Loucy (cell line): ENCODE results near the gene UGT1A1.
"Not testable (repeated sequence)": the region's sequence is repeated elsewhere in the genome, so short reads cannot be mapped to it uniquely, and the experiment has no call there.

Experiments
- H2AFZ ChIP-seq: fragments of 200-600 bp; sonication (generic); 2 replicates; pipeline ENCODE4 v1.6.0; 2016; ENCODE audit warnings: antibody characterized with exemption, mild to moderate bottlenecking, low read length, moderate library complexity
- H3F3A ChIP-seq: fragments of 200-600 bp; 2 replicates; pipeline ENCODE4 v1.6.0; 2016; ENCODE audit warnings: antibody characterized with exemption, low read depth, mild to moderate bottlenecking
- H3K27me3 ChIP-seq: fragments of 200-600 bp; sonication (generic); 2 replicates; pipeline ENCODE4 v1.6.1; 2014; ENCODE audit warnings: low read length, mild to moderate bottlenecking; ENCODE audit not compliant: insufficient read depth, poor library complexity, severe bottlenecking
- H3K36me3 ChIP-seq: fragments of 200-600 bp; sonication (generic); 2 replicates; pipeline ENCODE4 v1.6.1; 2016; ENCODE audit warnings: low read length; ENCODE audit not compliant: insufficient read depth
- H3K4me1 ChIP-seq: fragments of 200-600 bp; sonication (generic); 2 replicates; pipeline ENCODE4 v1.5.1; 2014; ENCODE audit warnings: low read length, mild to moderate bottlenecking; ENCODE audit not compliant: insufficient read depth, poor library complexity, severe bottlenecking
- H3K4me2 ChIP-seq: fragments of 200-600 bp; sonication (generic); 2 replicates; pipeline ENCODE4 v1.6.0; 2014; ENCODE audit warnings: antibody characterized with exemption, low read length, low read depth, mild to moderate bottlenecking; ENCODE audit not compliant: poor library complexity, severe bottlenecking
- H3K4me3 ChIP-seq: fragments of 200-600 bp; sonication (generic); 2 replicates; pipeline ENCODE4 v1.5.1; 2014; ENCODE audit warnings: low read length, mild to moderate bottlenecking, mixed read lengths; ENCODE audit not compliant: poor library complexity, severe bottlenecking
- H3K79me2 ChIP-seq: fragments of 200-600 bp; sonication (generic); 2 replicates; pipeline ENCODE4 v1.6.1; 2014; ENCODE audit warnings: low read length; ENCODE audit not compliant: insufficient read depth
- H3K9ac ChIP-seq: fragments of 200-600 bp; sonication (generic); 2 replicates; pipeline ENCODE4 v1.6.0; 2014; ENCODE audit warnings: mild to moderate bottlenecking, low read depth, low read length, moderate library complexity; ENCODE audit not compliant: poor library complexity, severe bottlenecking
- H3K9me2 ChIP-seq: fragments of 200-600 bp; sonication (generic); replicated peaks from 2 replicates; pipeline ENCODE4 v1.6.1; 2016; ENCODE audit warnings: low read depth, low read length, mixed read lengths
- H3K9me3 ChIP-seq: fragments of 200-600 bp; sonication (generic); 2 replicates; pipeline ENCODE4 v1.6.1; 2014; ENCODE audit warnings: mild to moderate bottlenecking, antibody characterized with exemption, low read length, low read depth; ENCODE audit not compliant: insufficient read depth
- H4K20me1 ChIP-seq: fragments of 200-600 bp; sonication (generic); 2 replicates; pipeline ENCODE4 v1.6.0; 2014; ENCODE audit warnings: antibody characterized with exemption, low read length, mild to moderate bottlenecking; ENCODE audit not compliant: insufficient read depth, poor library complexity, severe bottlenecking
- CTCF ChIP-seq: fragments of 200-600 bp; sonication (generic); conservative IDR thresholded peaks from 2 replicates; pipeline ENCODE4 v1.5.1; 2014; ENCODE audit warnings: mild to moderate bottlenecking, antibody characterized with exemption, low read length
- EZH2phosphoT487 ChIP-seq: fragments of 200-600 bp; IDR thresholded peaks from 2 replicates; pipeline ENCODE4 v1.6.1; 2018; ENCODE audit warnings: antibody characterized with exemption, mild to moderate bottlenecking, moderate library complexity, borderline replicate concordance

The UGT1A1 gene

GRCh38 chr2:233746475-233747282, 13.4 kb upstream of the UGT1A1 start:
- Histone ChIP-seq H3K4me2 (no peak overlapping the region), H3K9me3 (no peaks in the 10 kb centered on the region), H4K20me1 (no peaks in the 10 kb centered on the region), H3K4me1 (no peaks in the 10 kb centered on the region), H3K4me3 (no peak overlapping the region), H3K9me2 (no peaks in the 10 kb centered on the region), H2AFZ (no peak overlapping the region), H3K9ac (no peak overlapping the region), H3K79me2 (no peaks in the 10 kb centered on the region), H3K27me3 (no peaks in the 10 kb centered on the region), H3F3A (no peaks in the 10 kb centered on the region), H3K36me3 (no peaks in the 10 kb centered on the region)
- TF ChIP-seq EZH2phosphoT487: no peak
- TF ChIP-seq CTCF: no peak

DNA sequence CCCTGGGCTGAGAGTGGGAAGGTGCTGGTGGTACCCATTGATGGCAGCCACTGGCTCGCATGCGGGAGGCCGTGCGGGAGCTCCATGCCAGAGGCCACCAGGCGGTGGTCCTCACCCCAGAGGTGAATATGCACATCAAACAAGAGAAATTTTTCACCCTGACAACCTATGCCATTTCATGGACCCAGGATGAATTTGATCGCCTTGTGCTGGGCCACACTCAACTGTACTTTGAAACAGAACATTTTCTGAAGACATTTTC, 12.9 kb upstream of the UGT1A1 start:
- no peak overlapping the region for H3K4me2 ChIP-seq
- no peak for TF ChIP-seq EZH2phosphoT487
- TF ChIP-seq CTCF: no peak
- H3K27me3 ChIP-seq: no peaks in the 10 kb centered on the region
- H3K9me3 ChIP-seq: no peaks in the 10 kb centered on the region
- H4K20me1 ChIP-seq: no peaks in the 10 kb centered on the region
- no peaks in the 10 kb centered on the region for H3K9me2 ChIP-seq
- no peaks in the 10 kb centered on the region for H3K36me3 ChIP-seq
- H3K79me2 ChIP-seq: no peaks in the 10 kb centered on the region
- H3K9ac ChIP-seq: no peak overlapping the region
- H3K4me3 ChIP-seq: no peak overlapping the region
- H3F3A ChIP-seq: no peaks in the 10 kb centered on the region
- H2AFZ ChIP-seq: no peak overlapping the region
- H3K4me1 ChIP-seq: no peaks in the 10 kb centered on the region

GRCh38 chr2:233750689-233751088, 9.4 kb upstream of the UGT1A1 start:
- not testable (repeated sequence) for H2AFZ ChIP-seq, H3K79me2 ChIP-seq, H3K9me2 ChIP-seq, H3K9ac ChIP-seq, H3K36me3 ChIP-seq, H3K4me3 ChIP-seq, H3K4me1 ChIP-seq, H3K27me3 ChIP-seq, H3K9me3 ChIP-seq, H3K4me2 ChIP-seq, H4K20me1 ChIP-seq, H3F3A ChIP-seq

- not testable (repeated sequence) for H4K20me1 ChIP-seq, H3K79me2 ChIP-seq, H3K27me3 ChIP-seq, H3K9ac ChIP-seq, H3K36me3 ChIP-seq, H3K4me2 ChIP-seq, H3K4me3 ChIP-seq, H3K4me1 ChIP-seq, H2AFZ ChIP-seq, H3K9me3 ChIP-seq, H3F3A ChIP-seq, H3K9me2 ChIP-seq
Measured at GRCh38 chr2:233751212-233752009, 8.7 kb upstream of the UGT1A1 start.
